ENCODE measurements around the gene CAMTA1.

DNA sequence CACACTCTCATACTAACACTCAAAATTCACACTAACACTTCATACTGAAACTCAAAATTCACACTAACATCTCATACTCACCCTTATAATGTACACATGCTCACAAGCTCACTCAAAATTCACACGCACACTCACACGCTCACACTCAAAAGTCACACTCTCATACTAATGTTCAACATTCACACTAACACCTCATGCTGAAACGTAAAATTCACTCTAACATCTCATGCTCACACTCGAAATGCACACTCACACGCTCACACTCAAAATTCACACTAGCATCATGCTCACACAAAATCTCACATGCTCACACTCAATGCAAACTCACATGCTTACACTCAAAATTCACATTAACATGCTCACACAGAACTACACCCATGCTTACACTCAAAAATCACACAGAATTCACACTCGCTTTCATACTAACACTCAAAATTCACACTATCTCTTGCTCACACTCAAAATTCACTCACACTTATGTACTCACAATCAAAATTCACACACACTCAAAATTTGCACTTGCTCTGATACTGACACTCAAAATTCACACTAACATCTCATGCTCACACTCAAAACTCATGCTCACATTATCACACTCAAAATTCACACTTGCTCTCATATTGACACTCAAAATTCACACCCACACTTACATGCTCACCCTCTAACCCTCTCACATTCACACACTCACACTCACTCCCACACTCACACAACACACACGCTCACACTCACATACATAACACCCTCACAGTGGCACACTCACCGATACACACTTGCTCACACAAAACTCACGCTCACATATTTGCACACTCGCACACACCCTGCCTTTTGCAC lies 721.4 kb downstream of the CAMTA1 start:
- TF ChIP-seq, protein P1, sequence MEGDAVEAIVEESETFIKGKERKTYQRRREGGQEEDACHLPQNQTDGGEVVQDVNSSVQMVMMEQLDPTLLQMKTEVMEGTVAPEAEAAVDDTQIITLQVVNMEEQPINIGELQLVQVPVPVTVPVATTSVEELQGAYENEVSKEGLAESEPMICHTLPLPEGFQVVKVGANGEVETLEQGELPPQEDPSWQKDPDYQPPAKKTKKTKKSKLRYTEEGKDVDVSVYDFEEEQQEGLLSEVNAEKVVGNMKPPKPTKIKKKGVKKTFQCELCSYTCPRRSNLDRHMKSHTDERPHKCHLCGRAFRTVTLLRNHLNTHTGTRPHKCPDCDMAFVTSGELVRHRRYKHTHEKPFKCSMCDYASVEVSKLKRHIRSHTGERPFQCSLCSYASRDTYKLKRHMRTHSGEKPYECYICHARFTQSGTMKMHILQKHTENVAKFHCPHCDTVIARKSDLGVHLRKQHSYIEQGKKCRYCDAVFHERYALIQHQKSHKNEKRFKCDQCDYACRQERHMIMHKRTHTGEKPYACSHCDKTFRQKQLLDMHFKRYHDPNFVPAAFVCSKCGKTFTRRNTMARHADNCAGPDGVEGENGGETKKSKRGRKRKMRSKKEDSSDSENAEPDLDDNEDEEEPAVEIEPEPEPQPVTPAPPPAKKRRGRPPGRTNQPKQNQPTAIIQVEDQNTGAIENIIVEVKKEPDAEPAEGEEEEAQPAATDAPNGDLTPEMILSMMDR (optimal IDR thresholded peaks at IDR 0.05 in 1 of 3, IDR thresholded peaks at IDR 0.05 in 1 of 3, conservative IDR thresholded peaks at IDR 0.05 in 1 of 3; ENCODE audit: extremely low read depth in 1 of 3, insufficient read depth in 2 of 3, low read length in 3 of 3) = no peak
- no peak for TF ChIP-seq EZH2 (IDR thresholded peaks at IDR 0.05; ENCODE audit: low read length)

Data from keratinocyte (primary cell).